NK-92 treated with Interleukin-12 subunit alpha and Interleukin-12 subunit beta, amount 100 ng/mL, for 24 hours (cell line): ENCODE measurements around the gene TSG101.
A peak's percentile ranks its signal among the peaks of the same experiment; 100 is the strongest.

Experiments
- DNase-seq: peaks from one replicate; lab custom pipeline; 2025; lab: John Stamatoyannopoulos, UW

TSG101 gene

GRCh38 chr11:18526521-18527296 is at the start of gene TSG101:
Gene TSG101 (minus strand): TSS chr11:18526942. CDS start chr11:18526816, 126 bp downstream.
- DNase-seq: peak; percentile 92

- DNase-seq: no peak
Measured at GRCh38 chr11:18575361-18575760, 48.6 kb upstream of the TSG101 start.

- no peak for DNase-seq
Measured at GRCh38 chr11:18567081-18567480, 40.3 kb upstream of the TSG101 start.

- DNase-seq: no peak
Measured at GRCh38 chr11:18566406-18566805, 39.7 kb upstream of the TSG101 start.

GRCh38 chr11:18564149-18564548 is 37.4 kb upstream of the TSG101 start:
- no peak for DNase-seq

- DNase-seq: no peak
Measured at GRCh38 chr11:18563090-18563730, 36.5 kb upstream of the TSG101 start.

- no peak for DNase-seq
Measured at GRCh38 chr11:18548001-18548400, 21.3 kb upstream of the TSG101 start.

GRCh38 chr11:18540207-18541009 is 13.7 kb upstream of the TSG101 start:
- DNase-seq: no peak

GRCh38 chr11:18536209-18536608 is 9.5 kb upstream of the TSG101 start:
- no peak for DNase-seq

GRCh38 chr11:18534245-18534644 is 7.5 kb upstream of the TSG101 start:
- DNase-seq: no peak

- no peak for DNase-seq
Measured at GRCh38 chr11:18533365-18533764, 6.6 kb upstream of the TSG101 start.

GRCh38 chr11:18527512-18527911 is 770 bp upstream of the TSG101 start:
- no peak for DNase-seq

- DNase-seq: no peak
Measured at GRCh38 chr11:18526130-18526520, 617 bp downstream of the TSG101 start.

- no peak for DNase-seq
Measured at GRCh38 chr11:18524248-18524647, 2.5 kb downstream of the TSG101 start.

- no peak for DNase-seq
Measured at GRCh38 chr11:18523084-18523483, 3.7 kb downstream of the TSG101 start.

- DNase-seq: no peak
Measured at GRCh38 chr11:18522388-18522787, 4.4 kb downstream of the TSG101 start.

GRCh38 chr11:18521122-18521521 is 5.6 kb downstream of the TSG101 start:
- no peak for DNase-seq

- DNase-seq: no peak
Measured at GRCh38 chr11:18502352-18502751, 24.4 kb downstream of the TSG101 start.

- DNase-seq: no peak
Measured at GRCh38 chr11:18501629-18502028, 25.1 kb downstream of the TSG101 start.

GRCh38 chr11:18498039-18498438 is 28.7 kb downstream of the TSG101 start:
- no peak for DNase-seq

GRCh38 chr11:18495703-18496102 is 31.0 kb downstream of the TSG101 start:
- no peak for DNase-seq

GRCh38 chr11:18495271-18495670 is 31.5 kb downstream of the TSG101 start:
- DNase-seq: no peak

GRCh38 chr11:18493310-18493709 is 33.4 kb downstream of the TSG101 start:
- DNase-seq: no peak
